Liver (tissue), 9 donors: ENCODE results near the gene TNFSF8. TPM values are rescaled to one million over a fixed set of nuclear protein-coding genes. Genes with fewer than 3 reads are reported as not detected.

ENCODE experiments used
- DNase-seq: peaks from one replicate; pipeline ENCODE4 v3.0.0-alpha.2; 2017; ENCODE audit warnings: low spot score
- H3K27ac ChIP-seq, 2 donors: one replicate each; pipeline ENCODE4 v1.7.0; 2013; ENCODE audit warnings: inconsistent platforms in 2 of 2, low read length in 2 of 2, control low read depth in 1 of 2, low read depth in 1 of 2, mild to moderate bottlenecking in 1 of 2
- H3K27me3 ChIP-seq, 4 donors: one replicate each; pipeline versions ENCODE4 v1.6.1 to v1.7.0; 2013; ENCODE audit warnings: low read length in 3 of 4, inconsistent platforms in 1 of 4, mild to moderate bottlenecking in 1 of 4, moderate library complexity in 1 of 4; ENCODE audit not compliant: control insufficient read depth in 4 of 4, insufficient read depth in 4 of 4
- H3K36me3 ChIP-seq, 4 donors: one replicate each; pipeline versions ENCODE4 v1.6.1 to v1.7.0; 2013; ENCODE audit warnings: low read length in 3 of 4, mild to moderate bottlenecking in 3 of 4, low read depth in 1 of 4, moderate library complexity in 1 of 4; ENCODE audit not compliant: control insufficient read depth in 4 of 4, insufficient read depth in 3 of 4
- H3K4me1 ChIP-seq, 4 donors: one replicate each; pipeline versions ENCODE4 v1.6.1 to v1.7.0; 2013; ENCODE audit warnings: low read length in 3 of 4, mild to moderate bottlenecking in 3 of 4, moderate library complexity in 1 of 4; ENCODE audit not compliant: control insufficient read depth in 4 of 4, insufficient read depth in 4 of 4
- H3K4me3 ChIP-seq, 3 donors: one replicate each; pipeline versions ENCODE4 v1.6.1 to v1.7.0; 2013; ENCODE audit warnings: low read length in 3 of 3, control low read depth in 1 of 3, low read depth in 1 of 3, mild to moderate bottlenecking in 1 of 3
- H3K9ac ChIP-seq, 2 donors: one replicate each; pipeline ENCODE4 v1.7.0; 2013; ENCODE audit warnings: low read length in 2 of 2, mild to moderate bottlenecking in 2 of 2, moderate library complexity in 2 of 2, control low read depth in 1 of 2, low read depth in 1 of 2
- H3K9me3 ChIP-seq, 4 donors: one replicate each; pipeline versions ENCODE4 v1.6.1 to v1.7.0; 2013; ENCODE audit warnings: low read length in 3 of 4; ENCODE audit not compliant: control insufficient read depth in 4 of 4
- CTCF ChIP-seq: fragments of 150-350 bp; IDR thresholded peaks from 2 replicates; pipeline ENCODE4 v1.5.1; 2017; ENCODE audit warnings: improper control_type of control experiment, low read depth, low read length; ENCODE audit not compliant: missing input control
- EGR1 ChIP-seq, 2 donors: IDR thresholded peaks; 2 replicates each; pipeline ENCODE4 v1.6.1; 2016 to 2018; ENCODE audit warnings: antibody characterized with exemption in 2 of 2, low read depth in 2 of 2
- FOXA1 ChIP-seq: IDR thresholded peaks from 2 replicates; pipeline ENCODE4 v1.6.1; 2016; ENCODE audit warnings: antibody characterized with exemption
- FOXA2 ChIP-seq: IDR thresholded peaks from 2 replicates; pipeline ENCODE4 v1.6.1; 2016; ENCODE audit warnings: antibody characterized with exemption
- JUND ChIP-seq, 2 donors: IDR thresholded peaks; 2 replicates each; pipeline ENCODE4 v1.6.1; 2016; ENCODE audit warnings: antibody characterized with exemption in 2 of 2
- MAX ChIP-seq: IDR thresholded peaks from 2 replicates; pipeline ENCODE4 v1.6.1; 2016; ENCODE audit warnings: antibody characterized with exemption
- NR2F2 ChIP-seq: IDR thresholded peaks from 2 replicates; pipeline ENCODE4 v1.6.1; 2016; ENCODE audit warnings: antibody characterized with exemption
- RAD21 ChIP-seq, 2 donors: IDR thresholded peaks; 2 replicates each; pipeline ENCODE4 v1.6.1; 2016; ENCODE audit warnings: antibody characterized with exemption in 2 of 2, mild to moderate bottlenecking in 2 of 2
- REST ChIP-seq: IDR thresholded peaks from 2 replicates; pipeline ENCODE4 v1.6.1; 2016; ENCODE audit warnings: antibody characterized with exemption, mild to moderate bottlenecking
- SP1 ChIP-seq: IDR thresholded peaks from 2 replicates; pipeline ENCODE4 v1.6.1; 2018; ENCODE audit warnings: antibody characterized with exemption, mild to moderate bottlenecking
- YY1 ChIP-seq: IDR thresholded peaks from 2 replicates; pipeline ENCODE4 v1.6.1; 2016; ENCODE audit warnings: antibody characterized with exemption, mild to moderate bottlenecking
- ZBTB33 ChIP-seq: IDR thresholded peaks from 2 replicates; pipeline ENCODE4 v1.6.1; 2016; ENCODE audit warnings: antibody characterized with exemption
- WGBS: extraction: QIAGEN DNeasy Blood & Tissue Kit; methylation state at CpG from one replicate; pipeline ENCODE4 v1.1.7; 2013; 5-methylcytosine and 5-hydroxymethylcytosine counted together
- polyA plus RNA-seq, 2 donors: library from polyadenylated mRNA; stranded (reverse) in 1 of 2; unstranded in 1 of 2; fragments of 200-250 nt in 1 of 2; fragments of >200 nt in 1 of 2; fragmentation: Nextera tagmentation in 1 of 2; extraction: Ambion mirVana in 1 of 2; gene quantifications; one replicate each; pipeline versions ENCODE4 v1.2.1 to v1.2.3, GENCODE V29; 2013 to 2015
- total RNA-seq, 2 donors: library from RNA; depleted of rRNA; stranded (reverse); fragments of >200 nt; gene quantifications; one replicate each; pipeline ENCODE4 v1.2.3, GENCODE V29; 2014
- donor health status: healthy.
- donor health status: healthy.
- donor health status: healthy.
- donor health status: healthy.
- donor health status: healthy.

The TNFSF8 gene
- total and polyA plus RNA-seq, 4 donors = 0.28 to 1.4 (median 0.51) TPM

GRCh38 chr9:114929201-114929600 lies 1.2 kb downstream of the TNFSF8 start (continued):
- TF ChIP-seq EGR1 (IDR thresholded peaks at IDR 0.05; ENCODE audit: low read depth in 2 of 2) (no peak), FOXA2 (no peak), SP1 (no peak), JUND (IDR thresholded peaks at IDR 0.05) (no peak), CTCF (no peak)

- H3K9me3 ChIP-seq = no peaks in the 10 kb centered on the region
- H3K27me3 ChIP-seq = no peaks in the 10 kb centered on the region
- H3K9ac ChIP-seq = peak overlapping the region in 1 of 2 donors; percentile 18
- H3K4me1 ChIP-seq = peaks cover under 1 to 11% (median 7%) of the 10 kb centered on the region in 4 donors
- H3K36me3 ChIP-seq = no peaks in the 10 kb centered on the region
- peak overlapping the region in 1 of 3 donors; percentile 7 for H3K4me3 ChIP-seq
- DNase-seq = no peak
- peak overlapping the region; percentile 19 to 36 for H3K27ac ChIP-seq
- TF ChIP-seq FOXA1 (no peak), EGR1 (IDR thresholded peaks at IDR 0.05; ENCODE audit: low read depth in 2 of 2) (no peak), ZBTB33 (no peak), MAX (no peak), NR2F2 (no peak), CTCF (no peak), REST (no peak), YY1 (no peak), RAD21 (IDR thresholded peaks at IDR 0.05) (no peak)
- 74% methylated on average over 1 of the region's 1 CpG for WGBS
These were observed 1.7 kb downstream of the TNFSF8 start for GRCh38 chr9:114928671-114929070.
